Bronchial epithelial cell (primary cell): ENCODE data around the gene ZNF320. TPM values are rescaled to one million over a fixed set of nuclear protein-coding genes. Genes with fewer than 3 reads are reported as not detected.
A peak's percentile ranks its signal among the peaks of the same experiment; 100 is the strongest.
"Not testable (repeated sequence)": the region's sequence is repeated elsewhere in the genome, so short reads cannot be mapped to it uniquely, and the experiment has no call there.

Source experiments
- DNase-seq: peaks from one replicate; pipeline ENCODE4 v3.0.0-alpha.2; 2010; ENCODE audit warnings: low read depth
- FAIRE-seq: peaks from 2 replicates; lab custom pipeline; 2011; peaks lifted over from hg19 to GRCh38; lab: Jason Lieb, UNC
- H3K27me3 ChIP-seq: 2 replicates; pipeline ENCODE4 v1.5.1; 2011; ENCODE audit warnings: low read length; ENCODE audit not compliant: control insufficient read depth, insufficient read depth
- H3K36me3 ChIP-seq: 2 replicates; pipeline ENCODE4 v1.5.1; 2011; ENCODE audit warnings: low read length; ENCODE audit not compliant: control insufficient read depth, insufficient read depth
- H3K4me3 ChIP-seq: 2 replicates; pipeline ENCODE4 v1.5.1; 2011; ENCODE audit warnings: mild to moderate bottlenecking, low read depth, low read length, control low read depth
- total RNA-seq: library from RNA; depleted of rRNA; stranded (reverse); fragments of >200 nt; gene quantifications from 2 replicates; pipeline ENCODE4 v1.2.1, GENCODE V29; 2014
- TF ChIP-seq, protein P1 (sequence below): IDR thresholded peaks from 2 replicates; pipeline ENCODE4 v1.5.1; 2011; ENCODE audit warnings: mild to moderate bottlenecking, moderate library complexity, low read length, control low read depth, inconsistent platforms; ENCODE audit not compliant: insufficient read depth, severe bottlenecking

Gene ZNF320
- total RNA-seq, 1 donor from 2014 or later, result 23.4 TPM

DNA sequence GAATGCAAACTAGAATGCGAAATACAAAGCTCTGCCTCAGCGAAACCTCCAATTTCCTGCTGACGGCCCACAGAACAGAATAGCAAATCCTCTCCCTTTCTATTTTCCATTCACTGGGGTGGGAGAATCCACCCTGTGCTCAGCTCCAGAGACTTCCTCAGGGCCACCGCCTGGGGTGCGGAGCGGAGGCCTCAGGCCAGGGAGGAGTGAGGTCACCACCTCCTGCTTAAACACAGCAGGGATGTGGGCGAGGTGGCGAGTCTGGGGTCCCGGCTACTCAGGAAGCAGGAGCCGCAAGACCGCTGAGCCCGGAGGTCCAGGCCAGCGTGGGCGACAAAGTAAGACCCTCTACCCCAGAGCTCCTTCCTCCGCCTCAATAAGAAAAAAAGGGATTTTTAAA is 666 bp upstream of the ZNF320 start:
- DNase-seq, result no peak
- Histone ChIP-seq H3K27me3 (no peaks in the 10 kb centered on the region), H3K36me3 (no peaks in the 10 kb centered on the region), H3K4me3 (no peak overlapping the region)
- TF ChIP-seq, protein P1, sequence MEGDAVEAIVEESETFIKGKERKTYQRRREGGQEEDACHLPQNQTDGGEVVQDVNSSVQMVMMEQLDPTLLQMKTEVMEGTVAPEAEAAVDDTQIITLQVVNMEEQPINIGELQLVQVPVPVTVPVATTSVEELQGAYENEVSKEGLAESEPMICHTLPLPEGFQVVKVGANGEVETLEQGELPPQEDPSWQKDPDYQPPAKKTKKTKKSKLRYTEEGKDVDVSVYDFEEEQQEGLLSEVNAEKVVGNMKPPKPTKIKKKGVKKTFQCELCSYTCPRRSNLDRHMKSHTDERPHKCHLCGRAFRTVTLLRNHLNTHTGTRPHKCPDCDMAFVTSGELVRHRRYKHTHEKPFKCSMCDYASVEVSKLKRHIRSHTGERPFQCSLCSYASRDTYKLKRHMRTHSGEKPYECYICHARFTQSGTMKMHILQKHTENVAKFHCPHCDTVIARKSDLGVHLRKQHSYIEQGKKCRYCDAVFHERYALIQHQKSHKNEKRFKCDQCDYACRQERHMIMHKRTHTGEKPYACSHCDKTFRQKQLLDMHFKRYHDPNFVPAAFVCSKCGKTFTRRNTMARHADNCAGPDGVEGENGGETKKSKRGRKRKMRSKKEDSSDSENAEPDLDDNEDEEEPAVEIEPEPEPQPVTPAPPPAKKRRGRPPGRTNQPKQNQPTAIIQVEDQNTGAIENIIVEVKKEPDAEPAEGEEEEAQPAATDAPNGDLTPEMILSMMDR, result no peak
- FAIRE-seq, result no peak

DNA sequence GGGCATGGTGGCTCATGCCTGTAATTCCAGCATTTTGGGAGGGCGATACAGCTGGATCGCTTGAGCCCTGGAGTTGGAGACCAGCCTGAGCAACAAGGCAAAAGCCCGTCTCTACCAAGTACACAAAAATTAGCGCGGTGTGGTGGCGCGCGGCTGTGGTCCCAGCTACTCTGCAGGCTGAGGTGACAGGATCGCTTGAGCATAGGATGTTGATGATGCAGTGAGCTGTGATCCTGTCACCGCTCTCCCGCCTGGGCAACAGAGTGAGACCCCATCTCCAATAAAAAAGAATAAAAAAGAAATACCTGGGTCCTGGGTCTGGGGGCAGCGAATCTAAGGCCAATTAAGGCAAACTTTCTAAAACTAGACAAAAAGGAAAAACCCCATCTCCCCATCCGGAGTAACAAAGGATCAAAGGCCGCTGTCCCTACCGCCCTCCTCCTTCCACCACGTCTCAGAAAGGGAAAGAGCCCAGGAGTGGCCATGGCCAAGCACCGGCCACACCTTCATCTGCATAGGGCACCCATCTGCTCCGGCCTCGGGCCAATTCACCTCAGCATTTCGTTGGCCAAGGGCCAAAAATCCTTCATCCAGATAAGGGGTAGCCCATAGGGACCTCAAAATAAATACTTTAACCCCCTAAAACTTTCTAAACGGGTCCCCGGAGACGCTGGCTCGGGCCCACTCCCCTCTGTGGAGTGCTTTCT is 851 bp downstream of the ZNF320 start:
- TF ChIP-seq, protein P1, result no peak
- peak; percentile 9 for DNase-seq
- Histone ChIP-seq H3K4me3 (peak overlapping the region; percentile 81), H3K27me3 (no peaks in the 10 kb centered on the region), H3K36me3 (no peaks in the 10 kb centered on the region)
- no peak for FAIRE-seq

DNA sequence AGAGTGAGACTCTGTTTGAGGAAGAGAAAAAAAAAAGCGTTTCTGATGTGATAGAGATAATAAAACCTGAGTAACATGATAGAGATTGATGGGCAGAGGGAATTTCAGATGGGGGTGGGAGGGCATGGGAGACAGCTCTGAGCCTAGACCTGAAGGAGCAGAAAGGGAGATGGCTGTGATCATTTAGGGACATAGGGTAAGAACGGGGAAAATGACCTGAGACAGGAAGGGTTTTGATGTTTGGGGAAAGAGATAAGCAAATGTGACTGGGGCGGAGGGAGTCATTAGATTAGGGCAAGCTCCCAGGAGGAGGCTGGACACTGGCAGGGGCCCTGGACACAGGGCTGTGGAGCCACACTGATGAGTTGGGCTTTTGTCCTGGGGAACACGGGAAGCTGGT is 6.1 kb downstream of the ZNF320 start:
- H3K4me3 ChIP-seq, result no peak overlapping the region
- H3K36me3 ChIP-seq, result peaks cover 8% of the 10 kb centered on the region
- no peaks in the 10 kb centered on the region for H3K27me3 ChIP-seq
- TF ChIP-seq, protein P1, result no peak
- FAIRE-seq (no peak), DNase-seq (no peak)

DNA sequence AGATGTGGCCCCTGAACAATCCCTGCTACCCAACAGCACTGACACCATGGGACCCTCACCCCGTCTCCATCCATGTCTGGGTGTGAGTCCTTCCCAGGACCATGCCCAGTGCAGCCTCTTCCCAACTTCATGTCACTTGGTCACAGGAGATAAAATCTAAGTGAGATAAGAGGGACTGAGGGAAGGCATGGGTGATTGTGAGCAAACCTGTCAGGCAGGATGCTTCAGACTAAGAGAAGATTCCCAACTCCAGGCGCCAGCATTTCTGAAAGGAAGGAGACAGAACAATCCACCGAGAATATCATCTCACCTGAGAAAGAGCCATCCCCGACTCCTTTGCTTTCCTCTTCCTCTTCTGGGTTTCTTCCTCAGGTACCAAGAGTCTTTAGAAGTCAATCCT is 7.5 kb downstream of the ZNF320 start:
- no peaks in the 10 kb centered on the region for H3K27me3 ChIP-seq
- H3K4me3 ChIP-seq, result no peak overlapping the region
- FAIRE-seq (no peak), DNase-seq (no peak)
- peaks cover 8% of the 10 kb centered on the region for H3K36me3 ChIP-seq
- TF ChIP-seq, protein P1, result no peak

DNA sequence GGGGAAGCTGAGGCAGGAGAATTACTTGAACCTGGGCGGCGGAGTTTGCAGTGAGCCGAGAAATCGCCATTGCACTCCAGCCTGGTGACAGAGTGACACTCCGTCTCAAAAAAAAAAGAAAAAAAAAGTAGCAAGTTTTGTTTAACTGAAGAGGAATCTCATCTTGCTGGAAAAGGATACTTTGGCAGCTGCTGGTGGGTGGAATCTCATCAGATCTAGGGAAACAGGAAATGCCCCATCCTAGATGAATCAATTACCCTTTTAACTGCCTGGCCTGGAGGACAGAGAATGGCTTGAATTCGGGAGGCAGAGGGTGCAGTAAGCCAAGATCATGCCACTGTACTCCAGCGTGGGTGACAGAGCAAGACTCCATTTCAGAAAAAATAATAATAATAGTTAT is 8.4 kb downstream of the ZNF320 start:
- TF ChIP-seq, protein P1, result no peak
- Histone ChIP-seq H3K36me3 (peaks cover 11% of the 10 kb centered on the region), H3K4me3 (no peak overlapping the region), H3K27me3 (no peaks in the 10 kb centered on the region)
- FAIRE-seq, result no peak
- no peak for DNase-seq

DNA sequence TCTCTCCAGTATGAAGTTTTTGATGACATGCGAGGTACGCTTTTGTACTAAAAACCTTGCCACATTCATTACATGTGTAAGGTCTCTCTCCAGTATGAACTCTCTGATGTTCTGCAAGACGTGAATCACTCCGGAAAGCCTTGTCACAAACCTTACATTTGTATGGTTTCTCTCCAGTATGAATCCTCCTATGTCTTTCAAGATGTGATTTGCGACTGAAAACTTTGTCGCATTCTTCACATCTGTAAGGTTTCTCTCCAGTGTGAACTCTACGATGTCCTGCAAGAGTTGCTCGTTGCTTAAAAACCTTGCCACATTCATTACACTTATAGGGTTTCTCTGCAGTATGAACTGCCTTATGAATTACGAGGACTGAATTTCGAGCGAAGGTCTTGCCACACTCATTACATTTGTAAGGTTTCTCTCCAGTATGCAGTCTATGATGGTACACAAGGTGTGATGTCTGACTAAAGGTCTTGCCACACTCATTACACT is 16.5 kb downstream of the ZNF320 start:
- FAIRE-seq (no peak), DNase-seq (no peak)
- TF ChIP-seq, protein P1, result no peak
- no peaks in the 10 kb centered on the region for H3K27me3 ChIP-seq
- H3K4me3 ChIP-seq, result no peak overlapping the region
- peaks cover 6% of the 10 kb centered on the region for H3K36me3 ChIP-seq

DNA sequence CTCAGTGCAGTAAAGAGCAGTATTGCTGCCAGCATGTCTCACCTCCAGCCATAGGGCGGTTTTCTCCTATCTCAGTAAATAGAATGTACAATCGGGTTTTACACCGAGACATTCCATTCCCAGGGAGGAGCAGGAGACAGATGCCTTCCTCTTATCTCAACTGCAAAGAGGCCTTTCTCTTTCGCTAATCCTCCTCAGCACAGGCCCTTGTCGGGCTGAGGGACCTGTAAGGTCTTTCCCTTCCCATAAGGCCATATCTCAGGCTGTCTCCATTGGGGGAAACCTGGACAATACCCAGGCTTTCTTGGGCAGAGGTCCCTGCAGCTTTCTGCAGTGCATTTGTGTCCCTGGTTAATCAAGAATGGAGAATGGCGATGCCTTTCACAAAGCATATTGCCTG is 24.4 kb downstream of the ZNF320 start:
- not testable (repeated sequence) for H3K4me3 ChIP-seq, DNase-seq, FAIRE-seq, H3K36me3 ChIP-seq, H3K27me3 ChIP-seq
